NCI-H82 (cell line): ENCODE results near the gene HMG20B.

Experiments
- DNase-seq: peaks from one replicate; lab custom pipeline; 2025; lab: John Stamatoyannopoulos, UW

HMG20B gene

GRCh38 chr19:3537438-3538240 is 35.1 kb upstream of the HMG20B start:
- no peak for DNase-seq

DNA sequence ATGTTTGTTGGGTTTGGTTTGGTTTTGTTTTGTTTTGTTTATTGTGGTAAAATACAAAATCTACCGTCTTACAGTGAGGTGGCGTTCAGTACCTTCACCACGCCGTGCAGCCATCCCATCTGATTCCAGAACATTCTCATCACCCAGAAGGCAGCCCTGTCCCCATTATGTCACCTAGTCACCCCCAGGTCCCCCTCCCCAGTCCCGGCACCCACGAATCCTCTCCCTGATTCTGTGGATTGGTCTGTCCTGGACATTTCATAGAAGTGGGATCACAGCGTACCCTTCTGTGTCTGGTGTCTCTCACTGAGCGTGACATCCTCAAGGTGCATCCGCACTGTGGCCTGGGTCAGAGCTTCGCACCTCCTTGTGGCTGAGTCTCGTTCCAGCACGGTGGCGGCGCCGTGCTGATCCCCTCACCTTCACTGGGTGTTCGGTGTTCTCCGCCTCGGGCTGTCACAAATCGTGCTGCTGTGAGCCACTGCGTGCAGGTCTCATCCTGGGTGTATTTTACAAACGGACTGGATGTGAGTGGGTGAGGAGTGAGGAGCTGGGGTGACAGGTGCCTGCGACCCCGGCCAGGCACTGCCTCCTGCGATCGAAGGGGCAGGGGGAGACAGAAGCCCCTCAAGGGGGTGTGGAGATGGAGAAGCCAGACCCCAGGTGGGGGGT is 34.4 kb upstream of the HMG20B start:
- no peak for DNase-seq

DNA sequence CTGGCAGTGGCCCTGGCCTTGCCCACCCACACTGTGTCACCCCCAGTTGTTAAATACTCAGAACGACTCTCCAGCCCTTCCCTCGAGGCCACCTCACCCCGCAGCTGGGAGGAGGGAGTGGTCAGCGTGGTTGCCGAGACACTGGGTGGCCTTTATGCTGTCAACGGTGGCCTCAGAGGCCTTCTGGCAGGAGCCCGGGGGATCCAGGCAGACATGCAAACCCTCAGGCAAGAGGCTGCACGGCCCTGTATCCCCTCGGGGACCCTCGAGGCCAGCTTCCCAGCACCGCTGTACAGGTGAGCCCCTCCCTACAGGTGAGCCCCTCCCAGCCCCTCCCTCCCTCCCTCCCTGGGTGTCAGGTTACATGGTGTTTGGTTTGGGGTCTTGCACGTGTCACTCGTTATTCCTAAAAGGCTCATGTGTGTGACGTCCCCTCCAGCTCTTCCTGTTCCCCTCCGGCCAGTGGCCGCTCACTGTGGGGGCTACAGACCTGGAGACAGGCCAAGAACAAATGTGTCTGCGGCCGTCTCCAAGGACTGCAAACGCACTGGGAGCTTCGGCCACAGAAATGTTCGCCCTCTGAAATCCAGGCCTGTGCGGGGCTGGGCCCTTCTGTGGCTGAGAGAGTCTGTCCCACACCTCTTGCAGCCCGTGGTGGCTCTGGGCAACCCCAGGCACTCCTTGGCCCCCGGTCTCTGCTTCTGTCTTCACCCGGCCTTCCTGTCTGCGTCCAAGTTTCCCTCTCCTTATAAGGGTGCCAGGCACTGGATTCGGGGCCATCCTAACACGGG is 33.6 kb upstream of the HMG20B start, which contains the start of gene TEKTIP1:
Gene TEKTIP1, plus strand, starts transcription at position 210 of the 791 bp plus-strand sequence. Its CDS starts 4 bp downstream, at position 214.
- DNase-seq = peak; percentile 13

GRCh38 chr19:3539756-3540118 is 33.0 kb upstream of the HMG20B start:
- DNase-seq = no peak

DNA sequence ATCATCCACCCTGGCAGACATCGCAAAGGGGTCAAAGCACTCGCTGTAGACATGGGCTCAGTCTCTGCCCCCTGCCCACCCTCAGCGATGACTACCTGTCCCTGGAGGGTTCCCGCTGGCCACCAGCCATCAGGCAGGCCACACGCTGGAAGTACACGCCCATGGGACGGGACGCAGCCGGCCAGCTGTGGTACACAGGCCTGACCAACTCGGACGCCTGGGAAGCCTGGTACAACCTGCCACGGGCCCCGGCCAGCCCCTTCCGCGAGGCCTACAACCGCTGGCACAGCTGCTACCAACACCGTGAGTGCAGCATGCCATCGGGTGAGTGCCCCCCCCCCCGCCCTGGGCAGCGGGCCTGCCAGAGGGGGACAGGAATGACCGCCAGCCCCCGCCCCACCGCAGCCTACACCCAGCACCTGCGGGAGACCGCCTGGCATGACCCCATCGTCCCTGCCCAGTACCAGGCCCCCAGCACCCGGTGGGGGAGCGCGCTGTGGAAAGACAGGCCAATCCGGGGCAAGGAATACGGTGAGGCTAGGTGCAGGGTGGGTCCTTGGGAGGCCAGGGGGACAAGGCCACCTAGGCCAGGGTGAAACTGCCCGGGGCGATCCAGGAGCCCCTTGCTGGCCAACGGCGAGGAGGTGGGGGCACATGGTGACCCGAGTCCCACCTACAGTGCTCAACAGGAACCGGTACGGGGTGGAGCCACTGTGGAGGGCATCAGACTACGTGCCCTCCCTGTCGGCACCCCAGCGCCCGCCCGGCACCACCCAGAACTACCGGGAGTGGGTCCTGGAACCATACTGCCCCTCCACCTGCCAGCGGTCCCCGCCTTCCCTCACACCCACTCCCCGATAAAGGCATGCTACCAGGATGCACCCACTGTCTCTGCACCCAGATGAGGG is 29.3 kb upstream of the HMG20B start:
- DNase-seq = no peak

DNA sequence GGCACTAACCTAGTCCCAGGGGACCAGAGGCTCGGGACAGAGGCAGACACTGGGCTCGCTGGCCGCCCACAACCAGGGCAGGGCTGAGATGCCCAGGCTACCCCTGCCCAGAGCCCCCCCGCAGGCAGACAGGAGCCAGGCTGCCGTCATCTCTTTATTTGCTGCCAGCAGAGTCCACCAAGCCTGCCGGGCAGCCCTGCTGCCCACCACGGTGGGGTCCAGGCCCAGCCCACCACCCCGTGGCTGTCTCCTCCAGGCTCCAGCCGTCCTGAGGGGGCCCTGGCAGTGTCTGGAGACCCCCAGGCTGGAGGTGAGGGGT is 28.7 kb upstream of the HMG20B start:
- DNase-seq = no peak

- peak; percentile 52 for DNase-seq
Observed at GRCh38 chr19:3544742-3545668, 27.7 kb upstream of the HMG20B start.

GRCh38 chr19:3545669-3546034 is 27.1 kb upstream of the HMG20B start:
- DNase-seq = no peak

DNA sequence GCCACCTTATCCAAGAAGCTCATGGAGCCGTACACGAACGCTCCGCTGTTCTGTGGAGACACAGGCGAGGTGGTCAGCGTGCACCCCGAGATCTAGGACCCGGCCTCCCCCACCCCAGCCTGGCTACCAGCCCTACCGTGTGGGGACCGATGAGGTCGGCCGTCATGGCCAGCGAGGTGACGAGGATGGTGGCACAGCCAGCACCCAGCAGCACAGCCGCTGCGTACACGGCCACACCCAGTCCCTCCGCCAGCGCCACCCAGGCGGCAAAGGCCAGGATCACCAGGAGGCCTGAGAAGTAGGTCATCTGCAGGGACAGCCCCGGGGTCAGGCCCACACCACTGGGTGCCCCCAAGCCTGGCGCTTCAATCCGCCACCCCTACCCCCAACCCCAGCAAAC is 26.6 kb upstream of the HMG20B start:
- no peak for DNase-seq

DNA sequence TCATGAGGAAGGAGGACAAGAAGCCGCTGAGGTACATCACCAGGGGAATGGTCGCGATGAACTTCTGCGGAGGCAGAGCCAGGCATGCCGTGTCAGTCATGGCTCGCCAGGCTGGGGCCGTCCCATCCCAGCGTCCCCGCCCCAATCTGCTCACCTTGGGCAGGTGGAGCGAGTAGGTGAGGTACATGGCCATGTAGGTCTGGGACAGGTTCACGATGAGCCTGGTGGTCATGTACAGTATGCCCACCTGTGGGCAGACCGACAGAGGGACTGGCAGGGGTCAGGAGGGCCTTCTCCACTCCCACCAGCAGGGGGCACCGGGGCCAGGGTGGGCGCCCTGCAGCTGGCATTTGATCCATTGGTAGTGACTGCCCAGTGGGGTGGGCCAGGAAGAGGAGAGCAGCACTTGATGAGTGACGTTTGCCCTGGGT is 25.4 kb upstream of the HMG20B start:
- DNase-seq = no peak

GRCh38 chr19:3547767-3548282 is 24.9 kb upstream of the HMG20B start:
- no peak for DNase-seq

- DNase-seq = no peak
Observed at GRCh38 chr19:3548606-3549005, 24.1 kb upstream of the HMG20B start.

GRCh38 chr19:3549816-3550215 is 22.9 kb upstream of the HMG20B start:
- DNase-seq = no peak

DNA sequence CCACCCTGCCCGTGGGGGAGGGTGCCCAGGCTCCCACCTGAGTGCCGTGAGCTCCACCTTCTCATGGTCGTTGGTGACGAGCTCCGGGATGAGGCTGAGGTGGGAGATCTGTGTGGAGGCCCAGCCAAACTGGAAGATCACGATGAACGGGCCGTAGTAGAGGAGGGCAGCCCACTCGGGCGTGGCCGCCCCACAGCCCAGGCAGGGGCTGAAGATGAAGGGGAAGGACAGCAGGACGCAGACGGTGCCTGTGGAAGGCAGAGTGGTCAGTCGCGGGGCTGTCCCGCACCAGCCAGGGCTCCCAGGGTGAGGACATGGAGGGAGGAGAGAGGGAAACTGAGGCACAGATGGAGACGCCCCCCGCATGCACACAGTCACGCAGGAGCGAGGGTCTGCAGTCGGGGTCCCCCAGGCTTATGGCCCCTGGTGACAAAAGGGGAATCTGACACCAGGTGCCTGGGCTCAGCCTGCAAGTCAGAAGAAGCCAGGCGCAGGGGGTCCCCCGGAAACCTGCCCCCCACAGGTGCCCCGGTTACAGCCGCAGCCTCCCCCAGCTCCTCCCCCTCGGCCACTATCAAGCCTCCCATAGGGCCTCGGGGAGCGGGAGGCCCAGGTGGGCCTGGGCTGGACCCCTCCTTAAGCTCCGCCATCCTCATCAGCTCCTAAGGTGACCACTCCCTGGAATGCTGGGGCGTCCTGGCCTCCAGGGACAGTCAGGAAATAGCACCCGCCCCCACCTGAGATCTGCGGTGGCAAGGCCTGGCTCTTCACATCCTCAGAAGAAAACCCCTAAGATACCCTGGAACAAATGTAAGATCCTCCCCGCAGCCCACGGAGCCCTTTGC is 21.6 kb upstream of the HMG20B start:
- DNase-seq = no peak

GRCh38 chr19:3551792-3552095 is 21.0 kb upstream of the HMG20B start:
- no peak for DNase-seq

DNA sequence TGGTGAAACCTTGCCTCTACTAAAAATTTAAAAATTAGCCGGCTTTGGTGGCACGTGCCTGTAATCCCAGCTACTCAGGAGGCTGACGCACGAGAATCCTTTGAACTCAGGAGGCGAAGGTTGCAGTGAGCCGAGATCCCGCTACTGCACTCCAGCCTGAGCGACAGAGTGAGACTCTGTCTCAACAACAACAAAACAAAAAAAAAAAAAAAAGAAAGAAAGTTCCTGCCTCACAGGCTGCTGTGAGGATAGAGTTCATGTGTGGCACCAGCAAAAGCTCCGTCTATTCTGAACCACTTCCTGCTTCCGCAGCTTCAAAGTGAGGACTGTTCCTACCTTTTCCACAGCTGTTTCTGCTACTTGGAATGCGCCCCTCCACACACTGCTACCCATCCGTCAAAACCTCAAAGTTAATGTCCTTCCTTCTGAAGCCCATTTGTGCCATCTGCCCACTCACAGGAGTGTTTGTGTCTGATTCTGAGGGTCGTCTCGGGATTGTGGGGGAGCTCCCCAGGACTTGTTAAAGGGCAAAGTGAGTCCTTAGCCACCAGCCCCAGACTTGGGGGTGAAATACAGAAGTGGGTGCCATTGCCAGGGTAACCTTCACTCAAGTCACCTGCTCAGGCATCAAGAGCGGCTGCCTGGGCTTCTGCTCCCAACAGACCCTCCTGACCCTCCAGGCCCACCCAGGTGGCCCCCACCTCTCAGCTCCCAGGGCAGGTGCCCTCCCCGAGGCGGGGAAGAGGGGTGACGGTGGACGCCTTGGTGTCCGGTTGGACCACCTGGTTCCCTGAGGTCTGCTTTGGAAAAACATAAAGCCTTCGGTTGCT is 18.3 kb upstream of the HMG20B start:
- DNase-seq = no peak

GRCh38 chr19:3555653-3556422 is 16.9 kb upstream of the HMG20B start:
- no peak for DNase-seq

DNA sequence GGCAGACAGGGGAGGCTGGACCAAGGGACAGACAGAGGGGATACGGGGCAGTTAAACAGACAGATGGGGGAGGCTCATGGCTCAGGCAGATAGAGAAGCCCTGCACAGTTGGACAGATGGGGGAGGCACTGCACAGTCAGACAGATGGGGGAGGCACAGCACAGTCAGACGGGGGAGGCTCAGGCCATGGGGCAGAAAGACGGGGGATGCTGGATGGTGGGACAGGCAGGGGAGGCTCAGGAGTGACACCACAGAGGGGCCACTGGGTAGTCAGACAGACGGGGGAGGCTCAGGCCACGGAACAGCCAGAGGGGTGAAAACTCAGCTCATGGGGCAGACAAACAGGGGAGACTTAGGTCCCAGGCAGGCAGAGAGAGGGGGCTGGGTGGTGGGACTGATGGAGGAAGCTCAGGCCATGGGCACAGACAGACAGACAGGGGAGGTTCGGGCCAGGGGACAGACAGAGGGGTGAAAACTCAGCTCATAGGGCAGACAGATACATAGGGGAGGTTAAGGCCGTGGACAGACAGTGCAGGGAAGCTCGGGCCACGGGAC is 16.2 kb upstream of the HMG20B start:
- DNase-seq = no peak
